Activated CD4-positive, alpha-beta T cell treated with anti-CD3 and anti-CD28 coated beads, Interleukin-2, amount 10 ng/mL, durations not matched to agents 7 days and 5 days (primary cell): ENCODE measurements around the gene KLHL5. TPM values are rescaled to one million over a fixed set of nuclear protein-coding genes. Genes with fewer than 3 reads are reported as not detected.

Experiments used
- CTCF ChIA-PET: fragments of 350-600 bp; sonication (Branson Sonifier 250); formaldehyde crosslinking; loops from one replicate; lab custom pipeline; 2021; ENCODE audit warnings: antibody characterized with exemption; lab: Charles Lee
- POLR2A ChIA-PET: fragments of 350-600 bp; sonication (Branson Sonifier 250); formaldehyde crosslinking; loops from one replicate; lab custom pipeline; 2021; ENCODE audit warnings: antibody characterized with exemption; lab: Charles Lee
- DNase-seq: peaks from one replicate; pipeline ENCODE4 v3.0.0-alpha.2; 2020
- H3K27ac Mint-ChIP-seq: one replicate; pipeline ENCODE4 v1.8.0; 2021; ENCODE audit warnings: mild to moderate bottlenecking, moderate library complexity, mixed read lengths
- H3K27me3 Mint-ChIP-seq: one replicate; pipeline ENCODE4 v1.8.0; 2021; ENCODE audit warnings: mixed read lengths
- H3K36me3 Mint-ChIP-seq: one replicate; pipeline ENCODE4 v1.8.0; 2021; ENCODE audit warnings: low read depth, mixed read lengths
- H3K4me1 Mint-ChIP-seq: one replicate; pipeline ENCODE4 v1.8.0; 2021; ENCODE audit warnings: mixed read lengths
- H3K4me3 Mint-ChIP-seq: one replicate; pipeline ENCODE4 v1.8.0; 2021; ENCODE audit warnings: mild to moderate bottlenecking, moderate library complexity, mixed read lengths
- H3K9me3 Mint-ChIP-seq: one replicate; pipeline ENCODE4 v1.8.0; 2021; ENCODE audit warnings: mixed read lengths
- total RNA-seq, 2 experiments: library from RNA; stranded (reverse); gene quantifications; one replicate each; pipeline ENCODE4 v1.2.3, GENCODE V29; 2021

The KLHL5 gene
- total RNA-seq, 2 experiments from 2014 or later, result 23.6 to 25.0 TPM

DNA sequence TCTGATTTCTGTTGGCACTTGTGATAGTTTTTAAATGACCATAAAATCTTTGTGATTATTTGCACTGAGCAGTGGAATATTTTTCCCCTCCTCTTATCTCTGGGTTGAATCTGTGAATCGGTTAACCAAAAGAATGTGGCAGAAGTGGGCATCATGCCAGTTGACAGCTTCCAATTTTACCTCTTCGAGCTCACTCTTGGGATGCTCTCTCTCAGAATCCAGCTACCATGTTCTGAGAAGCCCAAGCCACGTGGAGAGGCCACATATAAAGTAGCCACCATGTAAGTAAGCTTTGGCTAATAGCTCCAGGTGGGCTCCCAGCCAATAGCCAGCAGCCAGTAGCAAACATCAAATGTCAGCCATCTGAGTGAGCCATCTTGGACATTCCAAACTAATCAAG lies 107.4 kb downstream of the KLHL5 start:
- peaks cover 23% of the 10 kb centered on the region for H3K27me3 Mint-ChIP-seq
- H3K9me3 Mint-ChIP-seq, result peaks cover 5% of the 10 kb centered on the region
- no peak overlapping the region for H3K27ac Mint-ChIP-seq
- ChIA-PET POLR2A (no interaction called here), CTCF (interaction anchor here (0.9 to 1.3 kb wide), 3 partner anchors 10 to 34 kb away, joined by 3 read pairs; no protein-coding TSS in a partner anchor)
- no peaks in the 10 kb centered on the region for H3K36me3 Mint-ChIP-seq
- H3K4me1 Mint-ChIP-seq, result no peaks in the 10 kb centered on the region
- no peak overlapping the region for H3K4me3 Mint-ChIP-seq
- DNase-seq, result no peak

DNA sequence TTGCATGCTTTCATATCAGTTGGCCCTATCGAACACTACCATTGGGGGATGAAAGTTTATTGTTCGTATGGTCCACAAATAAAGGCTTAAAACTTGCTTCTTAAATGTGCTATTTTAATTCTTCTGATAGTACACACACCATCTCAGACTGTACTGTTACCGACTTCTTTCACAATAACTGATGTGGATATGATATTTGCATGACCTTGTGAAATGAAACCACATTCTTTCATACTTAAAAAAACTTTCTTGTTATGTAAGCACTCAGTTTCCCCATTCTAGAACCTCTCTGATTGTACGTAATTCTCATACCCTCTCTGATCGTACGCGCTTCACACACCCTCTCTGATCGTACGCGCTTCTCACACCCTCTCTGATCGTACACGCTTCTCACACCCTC lies 108.3 kb downstream of the KLHL5 start:
- H3K36me3 Mint-ChIP-seq, result no peaks in the 10 kb centered on the region
- POLR2A ChIA-PET, result no interaction called here
- H3K27me3 Mint-ChIP-seq, result peaks cover 32% of the 10 kb centered on the region
- H3K9me3 Mint-ChIP-seq, result peaks cover 5% of the 10 kb centered on the region
- DNase-seq, result no peak
- H3K4me3 Mint-ChIP-seq, result no peak overlapping the region
- no peaks in the 10 kb centered on the region for H3K4me1 Mint-ChIP-seq
- CTCF ChIA-PET, result no interaction called here
- no peak overlapping the region for H3K27ac Mint-ChIP-seq

Other genes starting within 250 kb of the KLHL5 start
- gene TLR6, start 205.4 kb upstream of the KLHL5 start, total RNA-seq, result 1 to 10 TPM; 3.2 to 3.5 TPM
- under 1 TPM; 0.31 to 0.45 TPM for gene FAM114A1, start 194.4 kb upstream of the KLHL5 start, total RNA-seq
- gene TMEM156, start 29.8 kb upstream of the KLHL5 start, total RNA-seq, result 10 to 100 TPM; 19.5 to 19.6 TPM
- 10 to 100 TPM in 1 of 2 experiments, 1 to 10 TPM in 1; 10.0 to 11.8 TPM for gene WDR19, start 120.3 kb downstream of the KLHL5 start, total RNA-seq